Sigmoid colon (tissue), 7 donors: ENCODE data around the gene FBXL20. TPM values are rescaled to one million over a fixed set of nuclear protein-coding genes. Genes with fewer than 3 reads are reported as not detected.

Source experiments
- DNase-seq: peaks from one replicate; pipeline ENCODE4 v3.0.0-alpha.2; 2019
- H3K27ac ChIP-seq, 4 donors: fragments of 200-600 bp; sonication (generic); one replicate each; pipeline ENCODE4 v1.5.1; 2016 to 2019; ENCODE audit warnings: mild to moderate bottlenecking in 1 of 4
- H3K27me3 ChIP-seq, 3 donors: fragments of 200-600 bp; sonication (generic); one replicate each; pipeline ENCODE4 v1.5.1; 2019; ENCODE audit warnings: mild to moderate bottlenecking in 1 of 3
- H3K36me3 ChIP-seq, 4 donors: fragments of 200-600 bp; sonication (generic); one replicate each; pipeline ENCODE4 v1.5.1; 2016 to 2019
- H3K4me1 ChIP-seq, 4 donors: fragments of 200-600 bp; sonication (generic); one replicate each; pipeline ENCODE4 v1.5.1; 2017 to 2019
- H3K4me3 ChIP-seq, 4 donors: fragments of 200-600 bp; sonication (generic); one replicate each; pipeline ENCODE4 v1.5.1; 2017 to 2019; ENCODE audit warnings: mild to moderate bottlenecking in 2 of 4, moderate library complexity in 1 of 4
- H3K9me3 ChIP-seq, 4 donors: fragments of 200-600 bp in 3 of 4; sonication (generic) in 3 of 4; one replicate each; pipeline versions ENCODE4 v1.5.1 to v1.6.1; 2013 to 2019
- CTCF ChIP-seq, 4 experiments: fragments of 450-650 bp in 3 of 4; fragments of 200-600 bp in 1 of 4; IDR thresholded peaks; one replicate each; pipeline ENCODE4 v1.5.1; 2016 to 2019; ENCODE audit warnings: antibody characterized with exemption in 4 of 4, mild to moderate bottlenecking in 3 of 4, moderate library complexity in 2 of 4
- EP300 ChIP-seq, 4 donors: sonication (generic); formaldehyde crosslinking; IDR thresholded peaks; one replicate each; pipeline ENCODE4 v1.6.1; 2017; ENCODE audit warnings: antibody characterized with exemption in 4 of 4
- POLR2A ChIP-seq, 2 donors: fragments of 450-650 bp; IDR thresholded peaks; one replicate each; pipeline ENCODE4 v1.6.1; 2016; ENCODE audit warnings: antibody characterized with exemption in 2 of 2, mild to moderate bottlenecking in 2 of 2, moderate library complexity in 2 of 2
- POLR2AphosphoS5 ChIP-seq, 4 donors: sonication (generic); formaldehyde crosslinking; IDR thresholded peaks; one replicate each; pipeline ENCODE4 v1.6.1; 2017; ENCODE audit warnings: antibody characterized with exemption in 4 of 4
- WGBS, 2 donors: extraction: QIAGEN DNeasy Blood & Tissue Kit; methylation state at CpG; one replicate each; pipeline ENCODE4 v1.1.7; 2013; 5-methylcytosine and 5-hydroxymethylcytosine counted together
- intact Hi-C: fragments of 100-400 bp; cut with DNase I; formaldehyde crosslinking; loops from one replicate; pipeline ENCODE4 v1.15.1; 2023
- polyA plus RNA-seq, 3 donors: library from polyadenylated mRNA; stranded (reverse); fragments of 200-250 nt; gene quantifications; one replicate each; pipeline ENCODE4 v1.2.3, GENCODE V29; 2013
- total RNA-seq, 4 donors: library from RNA; depleted of rRNA; stranded (reverse); fragments of >200 nt; gene quantifications; one replicate each; pipeline ENCODE4 v1.1.0, GENCODE V29; 2016
- donor health status: healthy with polysubstance abuse.
- donor health status: Bipolar disorder and iron deficiency.
- donor health status: healthy.

The FBXL20 gene
- total and polyA plus RNA-seq, 7 donors = 1.8 to 26.0 (median 17.0) TPM

GRCh38 chr17:39209317-39210092, 191.9 kb downstream of the FBXL20 start:
- TF ChIP-seq CTCF (IDR thresholded peaks at IDR 0.05) (no peak), EP300 (IDR thresholded peaks at IDR 0.05) (peak in 3 of 4 donors; percentile 61 to 81 (median 70)), POLR2AphosphoS5 (IDR thresholded peaks at IDR 0.05) (peak; percentile 25 to 56 (median 42))
- intact Hi-C loops = loop anchor here (10.0 kb wide), 1 partner anchor 545 kb away; no protein-coding TSS in a partner anchor
- Histone ChIP-seq H3K4me1 (peaks cover 0 to 25% (median 23%) of the 10 kb centered on the region in 4 donors), H3K36me3 (peaks cover 0 to 8% (median 8%) of the 10 kb centered on the region in 4 donors), H3K27me3 (peaks cover 0 to 4% (median 0%) of the 10 kb centered on the region in 3 donors), H3K27ac (peak overlapping the region; percentile 0 to 74 (median 52)), H3K4me3 (peak overlapping the region; percentile 30 to 57 (median 48)), H3K9me3 (no peaks in the 10 kb centered on the region)
- DNase-seq = peak; percentile 95
- WGBS, 2 donors = 3 to 4% methylated on average over 39 of the region's 39 CpGs

- intact Hi-C loops = loop anchor here (10.0 kb wide), 1 partner anchor 546 kb away; no protein-coding TSS in a partner anchor
- no peak for DNase-seq
- WGBS, 2 donors = 17 to 32% methylated on average over 8 of the region's 8 CpGs
- peak overlapping the region; percentile 25 to 74 (median 52) for H3K27ac ChIP-seq
- H3K27me3 ChIP-seq = peaks cover 0 to 4% (median 0%) of the 10 kb centered on the region in 3 donors
- H3K36me3 ChIP-seq = peaks cover 4 to 14% (median 14%) of the 10 kb centered on the region in 4 donors
- TF ChIP-seq POLR2A (IDR thresholded peaks at IDR 0.05) (no peak), EP300 (IDR thresholded peaks at IDR 0.05) (no peak), POLR2AphosphoS5 (IDR thresholded peaks at IDR 0.05) (no peak), CTCF (IDR thresholded peaks at IDR 0.05) (no peak)
- no peaks in the 10 kb centered on the region for H3K9me3 ChIP-seq
- H3K4me3 ChIP-seq = peak overlapping the region in 1 of 4 donors; percentile 57
- peaks cover 0 to 25% (median 23%) of the 10 kb centered on the region in 4 donors for H3K4me1 ChIP-seq
Measured at GRCh38 chr17:39208893-39209292, 192.5 kb downstream of the FBXL20 start.

- intact Hi-C loops = loop anchor here (10.0 kb wide), 1 partner anchor 547 kb away; no protein-coding TSS in a partner anchor
- H3K27ac ChIP-seq = peak overlapping the region in 1 of 4 donors; percentile 47
Measured at GRCh38 chr17:39208136-39208535, 193.3 kb downstream of the FBXL20 start.

GRCh38 chr17:39205112-39205526, 196.3 kb downstream of the FBXL20 start:
- no peak overlapping the region for H3K4me3 ChIP-seq
- peaks cover 0 to 42% (median 36%) of the 10 kb centered on the region in 4 donors for H3K4me1 ChIP-seq
- TF ChIP-seq EP300 (IDR thresholded peaks at IDR 0.05) = no peak
- TF ChIP-seq POLR2A (IDR thresholded peaks at IDR 0.05) = no peak
- TF ChIP-seq CTCF (IDR thresholded peaks at IDR 0.05) = no peak
- TF ChIP-seq POLR2AphosphoS5 (IDR thresholded peaks at IDR 0.05) = no peak
- H3K27me3 ChIP-seq = peaks cover 0 to 1% (median 0%) of the 10 kb centered on the region in 3 donors
- no peak for DNase-seq
- H3K27ac ChIP-seq = no peak overlapping the region
- intact Hi-C loops = loop anchor here (10.0 kb wide), 1 partner anchor 550 kb away; no protein-coding TSS in a partner anchor
- H3K36me3 ChIP-seq = peaks cover 26 to 43% (median 41%) of the 10 kb centered on the region in 4 donors
- no peaks in the 10 kb centered on the region for H3K9me3 ChIP-seq
- 74 to 90% methylated on average over 3 of the region's 3 CpGs for WGBS, 2 donors

More at GRCh38 chr17:39208136-39208535, 193.3 kb downstream of the FBXL20 start:
- Histone ChIP-seq H3K27me3 (peaks cover 0 to 4% (median 0%) of the 10 kb centered on the region in 3 donors), H3K4me1 (peaks cover 0 to 25% (median 23%) of the 10 kb centered on the region in 4 donors), H3K4me3 (no peak overlapping the region), H3K9me3 (no peaks in the 10 kb centered on the region), H3K36me3 (peaks cover 12 to 22% (median 21%) of the 10 kb centered on the region in 4 donors)
- no peak for TF ChIP-seq POLR2A (IDR thresholded peaks at IDR 0.05)
- no peak for TF ChIP-seq EP300 (IDR thresholded peaks at IDR 0.05)
- no peak for TF ChIP-seq POLR2AphosphoS5 (IDR thresholded peaks at IDR 0.05)
- TF ChIP-seq CTCF (IDR thresholded peaks at IDR 0.05) = no peak
- 46 to 53% methylated on average over 7 of the region's 7 CpGs for WGBS, 2 donors
- no peak for DNase-seq
